HepG2 (cell line): ENCODE measurements around the gene PLA2G4F. TPM values are rescaled to one million over a fixed set of nuclear protein-coding genes. Genes with fewer than 3 reads are reported as not detected.

Experiments used
- ATAC-seq: fragments of 200-7000 bp; cut with Tn5 transposase; 3 replicates; pipeline ENCODE4 v1.9.1; 2020; ENCODE audit warnings: mild to moderate bottlenecking, moderate library complexity
- BruUV-seq: library from RNA; stranded (reverse); fragments of 400-500 nt; replicated peaks from 2 replicates; lab custom pipeline; 2021; lab: Mats Ljungman, UMichigan
- CTCF ChIA-PET: fragments of 300-600 bp; formaldehyde crosslinking; extraction: SDS; loops from one replicate; lab custom pipeline; 2021; ENCODE audit warnings: low total read pairs, inconsistent platforms, low intra/inter-chr PET ratio; lab: Yijun Ruan, JAX
- POLR2A ChIA-PET: fragments of 350-600 bp; sonication (Branson Sonifier 250); formaldehyde crosslinking; loops from one replicate; lab custom pipeline; 2020; ENCODE audit warnings: antibody characterized with exemption, inconsistent platforms; lab: Yijun Ruan, JAX
- DNase-seq: peaks from one replicate; pipeline ENCODE4 v3.0.0-alpha.2; 2015; ENCODE audit warnings: low spot score
- FAIRE-seq: peaks from 3 replicates; lab custom pipeline; 2011; peaks lifted over from hg19 to GRCh38; lab: Jason Lieb, UNC
- H2AFZ ChIP-seq: one replicate; pipeline ENCODE4 v1.6.1; 2011; ENCODE audit warnings: low read length, inconsistent platforms
- H3K27ac ChIP-seq: fragments of 300-600 bp; 3 replicates; pipeline ENCODE4 v1.8.0; 2011; ENCODE audit warnings: mixed run types, mild to moderate bottlenecking, mixed read lengths, low read length, inconsistent platforms; ENCODE audit not compliant: insufficient read depth; ENCODE audit errors: extremely low read length
- H3K27me3 ChIP-seq, 2 experiments: fragments of 200-600 bp in 1 of 2; 2 replicates in 1 of 2; 3 replicates in 1 of 2; pipeline versions ENCODE4 v1.6.0 to v1.8.0; 2011; ENCODE audit warnings: low read length in 2 of 2, mild to moderate bottlenecking in 2 of 2, moderate library complexity in 2 of 2, inconsistent platforms in 1 of 2; ENCODE audit not compliant: insufficient read depth in 2 of 2, control insufficient read depth in 1 of 2
- H3K36me3 ChIP-seq, 2 experiments: fragments of 200-600 bp in 1 of 2; replicated peaks in 1 of 2; 2 replicates in 1 of 2; 3 replicates in 1 of 2; pipeline versions ENCODE4 v1.5.1 to v1.8.0; 2011; ENCODE audit warnings: low read length in 2 of 2, inconsistent platforms in 1 of 2; ENCODE audit not compliant: insufficient read depth in 2 of 2, control insufficient read depth in 1 of 2
- H3K4me1 ChIP-seq: 2 replicates; pipeline ENCODE4 v1.5.1; 2012; ENCODE audit warnings: low read length, inconsistent platforms; ENCODE audit not compliant: insufficient read depth
- H3K4me2 ChIP-seq: 2 replicates; pipeline ENCODE4 v1.6.0; 2011; ENCODE audit warnings: low read depth, low read length, inconsistent platforms
- H3K4me3 ChIP-seq, 3 experiments: fragments of 200-600 bp in 1 of 3; sonication (generic), shearing (Covaris generic) in 1 of 3; replicated peaks in 1 of 3; 2 replicates each; pipeline ENCODE4 v1.5.1; 2011 to 2016; ENCODE audit warnings: low read length in 3 of 3, inconsistent platforms in 2 of 3, low read depth in 2 of 3, mild to moderate bottlenecking in 2 of 3, control low read depth in 1 of 3, mixed read lengths in 1 of 3; ENCODE audit not compliant: insufficient read depth in 1 of 3
- H3K79me2 ChIP-seq: one replicate; pipeline ENCODE4 v1.6.1; 2011; ENCODE audit warnings: low read length, inconsistent platforms; ENCODE audit not compliant: insufficient read depth
- H3K9ac ChIP-seq: 2 replicates; pipeline ENCODE4 v1.6.0; 2011; ENCODE audit warnings: mild to moderate bottlenecking, low read depth, low read length, inconsistent platforms; ENCODE audit not compliant: insufficient read depth
- H3K9me3 ChIP-seq: 2 replicates; pipeline ENCODE4 v1.5.1; 2012; ENCODE audit warnings: mild to moderate bottlenecking, low read length
- H4K20me1 ChIP-seq: 2 replicates; pipeline ENCODE4 v1.6.0; 2011; ENCODE audit warnings: inconsistent platforms, mild to moderate bottlenecking, low read length, moderate library complexity; ENCODE audit not compliant: insufficient read depth
- GRHL1 ChIP-seq: sonication (generic); formaldehyde crosslinking; conservative IDR thresholded peaks from 2 replicates; pipeline ENCODE4 v1.8.0; 2022; ENCODE audit warnings: missing genetic modification reagents
- HMG20A ChIP-seq: IDR thresholded peaks from 2 replicates; pipeline ENCODE4 v1.6.1; 2016; ENCODE audit warnings: borderline replicate concordance
- RFX1 ChIP-seq: fragments of 450-650 bp; IDR thresholded peaks from 2 replicates; pipeline ENCODE4 v1.6.1; 2017
- ZBTB2 ChIP-seq: sonication (generic); formaldehyde crosslinking; IDR thresholded peaks from 2 replicates; pipeline ENCODE4 v1.8.0; 2022; ENCODE audit warnings: low read depth, missing genetic modification reagents
- WGBS: methylation state at CpG from one replicate; pipeline ENCODE4 v1.1.6; 2017; ENCODE audit warnings: low lambda C conversion rate; 5-methylcytosine and 5-hydroxymethylcytosine counted together
- in situ Hi-C: cut with HindIII; loops from 2 replicates; pipeline ENCODE4 v1.10.0; 2017; ENCODE audit warnings: low pct_unique_long_range_greater_than_20kb; ENCODE audit not compliant: extremely low pct_ligation_motif_present
- intact Hi-C: fragments of 100-400 bp; cut with micrococcal nuclease; formaldehyde crosslinking; loops from one replicate; pipeline ENCODE4 v1.10.0; 2022; ENCODE audit not compliant: unreplicated experiment
- polyA plus RNA-seq, 8 experiments: library from polyadenylated mRNA; depleted of rRNA in 3 of 8; stranded (reverse) in 7 of 8; unstranded in 1 of 8; fragments of >200 nt; fragmentation: Illumina TruSeq in 4 of 8; extraction: Trizol in 4 of 8; gene quantifications; 2 replicates each; pipeline versions ENCODE4 v1.2.1 to v1.2.3, GENCODE V29; 2011 to 2016; ENCODE audit warnings: low read depth in 4 of 8, missing spikeins in 1 of 8, mixed read lengths in 1 of 8; ENCODE audit not compliant: insufficient read depth in 1 of 8
- total RNA-seq, 5 experiments: library from RNA; depleted of rRNA; stranded (reverse); fragments of >200 nt; fragmentation: Illumina TruSeq; extraction: Trizol; gene quantifications; 2 replicates each; pipeline ENCODE4 v1.2.3, GENCODE V29; 2016; ENCODE audit warnings: low read depth in 1 of 5

PLA2G4F gene
- total and polyA plus RNA-seq, 2 of the 13 experiments (the other 11 are each of a cell fraction or from before 2014, with no cell fraction given): 0.07 TPM; not detected in 1

GRCh38 chr15:42182328-42182886, 26.0 kb upstream of the PLA2G4F start (continued):
- no peak for TF ChIP-seq GRHL1 (CRISPR knock-in tag)
- TF ChIP-seq, all 625 proteins: peak for 0

- 84% methylated on average over 2 of the region's 2 CpGs for WGBS
- Histone ChIP-seq H3K36me3 (peaks cover 17 to 42% of the 10 kb centered on the region in 2 experiments; a peak in 4 of 5 replicates), H3K9ac (no peak overlapping the region), H3K4me1 (peaks cover 9% of the 10 kb centered on the region), H3K79me2 (no peaks in the 10 kb centered on the region), H3K4me2 (no peak overlapping the region), H4K20me1 (no peaks in the 10 kb centered on the region), H3K4me3 (no peak overlapping the region), H3K9me3 (no peaks in the 10 kb centered on the region), H2AFZ (no peak overlapping the region), H3K27me3 (no peaks in the 10 kb centered on the region), H3K27ac (peak overlapping the region; percentile 40)
- in situ Hi-C loops: no loop called here
- ChIA-PET POLR2A (no interaction called here), CTCF (no interaction called here)
- ATAC-seq (no peak), DNase-seq (no peak), FAIRE-seq (no peak)
- no peak for TF ChIP-seq HMG20A (CRISPR knock-in tag)
- peak; percentile 47; the same call in 1 of the 2 replicates for TF ChIP-seq RFX1
- no peak for TF ChIP-seq ZBTB2 (CRISPR knock-in tag)
- BruUV-seq: no TSS peak
- intact Hi-C loops: no loop called here
These were observed 21.6 kb upstream of the PLA2G4F start for GRCh38 chr15:42178056-42178455.
